IMR-90 (cell line): ENCODE results near the gene CELA2B. TPM values are rescaled to one million over a fixed set of nuclear protein-coding genes. Genes with fewer than 3 reads are reported as not detected.
A peak's percentile ranks its signal among the peaks of the same experiment; 100 is the strongest.

ENCODE experiments used
- ATAC-seq: fragments of 200-7000 bp; cut with Tn5 transposase; 2 replicates; pipeline ENCODE4 v1.9.1; 2020; ENCODE audit warnings: low read depth, mild to moderate bottlenecking, moderate library complexity
- BruUV-seq: library from RNA; stranded (reverse); fragments of 400-500 nt; replicated peaks from 2 replicates; lab custom pipeline; 2021; lab: Mats Ljungman, UMichigan
- CTCF ChIA-PET: fragments of 300-600 bp; formaldehyde crosslinking; extraction: SDS; loops from one replicate; lab custom pipeline; 2021; ENCODE audit warnings: antibody characterized with exemption; lab: Yijun Ruan, JAX
- POLR2A ChIA-PET: fragments of 300-600 bp; sonication (Branson Sonifier 250); formaldehyde crosslinking; loops from one replicate; lab custom pipeline; 2022; ENCODE audit warnings: antibody characterized with exemption; ENCODE audit not compliant: unreplicated experiment; lab: Charles Lee
- DNase-seq: peaks from one replicate; pipeline ENCODE4 v3.0.0; 2013
- H2AFZ ChIP-seq: replicated peaks from 2 replicates; pipeline ENCODE3; 2013; ENCODE audit warnings: low read length, mild to moderate bottlenecking; ENCODE audit not compliant: poor library complexity
- H2AK5ac ChIP-seq: 2 replicates; pipeline ENCODE4 v1.6.1; 2013; ENCODE audit warnings: low read depth, low read length, inconsistent platforms
- H2AK9ac ChIP-seq: replicated peaks from 2 replicates; pipeline ENCODE3; 2013; ENCODE audit warnings: mild to moderate bottlenecking, low read depth, low read length, moderate library complexity; ENCODE audit not compliant: poor library complexity
- H2BK120ac ChIP-seq: 2 replicates; pipeline ENCODE4 v1.6.1; 2013; ENCODE audit warnings: low read depth, low read length, inconsistent platforms
- H2BK15ac ChIP-seq: 3 replicates; pipeline ENCODE4 v1.6.1; 2013; ENCODE audit warnings: low read depth, low read length, inconsistent platforms
- H2BK20ac ChIP-seq: 2 replicates; pipeline ENCODE4 v1.6.1; 2013; ENCODE audit warnings: low read depth, mild to moderate bottlenecking, inconsistent platforms, low read length, moderate library complexity
- H2BK5ac ChIP-seq: 2 replicates; pipeline ENCODE4 v1.6.1; 2013; ENCODE audit warnings: mild to moderate bottlenecking, low read depth, low read length, inconsistent platforms; ENCODE audit not compliant: poor library complexity, severe bottlenecking
- H3K14ac ChIP-seq: replicated peaks from 2 replicates; pipeline ENCODE4 v1.6.1; 2013; ENCODE audit warnings: low read depth, low read length, inconsistent platforms
- H3K18ac ChIP-seq: 2 replicates; pipeline ENCODE4 v1.6.1; 2013; ENCODE audit warnings: low read depth, low read length, control low read depth
- H3K23ac ChIP-seq: 2 replicates; pipeline ENCODE4 v1.6.1; 2013; ENCODE audit warnings: low read depth, low read length, inconsistent platforms
- H3K27ac ChIP-seq: 2 replicates; pipeline ENCODE4 v1.5.1; 2013; ENCODE audit warnings: mild to moderate bottlenecking, control low read depth, low read length; ENCODE audit not compliant: insufficient read depth
- H3K27me3 ChIP-seq: 2 replicates; pipeline ENCODE4 v1.6.1; 2013; ENCODE audit warnings: low read length; ENCODE audit not compliant: control insufficient read depth, insufficient read depth
- H3K36me3 ChIP-seq: 2 replicates; pipeline ENCODE4 v1.6.1; 2013; ENCODE audit warnings: low read length, mixed read lengths; ENCODE audit not compliant: control insufficient read depth, insufficient read depth
- H3K4ac ChIP-seq: 2 replicates; pipeline ENCODE4 v1.6.1; 2013; ENCODE audit warnings: low read depth, low read length, inconsistent platforms
- H3K4me1 ChIP-seq: 2 replicates; pipeline ENCODE4 v1.6.1; 2013; ENCODE audit warnings: low read length, mixed read lengths; ENCODE audit not compliant: control insufficient read depth, insufficient read depth
- H3K4me2 ChIP-seq: 2 replicates; pipeline ENCODE4 v1.6.1; 2013; ENCODE audit warnings: low read depth, mild to moderate bottlenecking, control low read depth, low read length, moderate library complexity
- H3K4me3 ChIP-seq: 2 replicates; pipeline ENCODE4 v1.5.1; 2013; ENCODE audit warnings: low read depth, mild to moderate bottlenecking, control low read depth, low read length, moderate library complexity; ENCODE audit not compliant: insufficient read depth
- H3K56ac ChIP-seq: 2 replicates; pipeline ENCODE4 v1.6.1; 2013; ENCODE audit warnings: low read length, inconsistent platforms; ENCODE audit not compliant: insufficient read depth; ENCODE audit errors: extremely low read depth
- H3K79me1 ChIP-seq, 2 experiments: 2 replicates each; pipeline ENCODE4 v1.6.1; 2013; ENCODE audit warnings: low read length in 2 of 2, inconsistent platforms in 1 of 2, low read depth in 1 of 2
- H3K9ac ChIP-seq: 2 replicates; pipeline ENCODE4 v1.6.1; 2013; ENCODE audit warnings: low read depth, low read length, control low read depth
- H3K9me1 ChIP-seq: 2 replicates; pipeline ENCODE4 v1.6.1; 2013; ENCODE audit warnings: low read length, inconsistent platforms; ENCODE audit not compliant: insufficient read depth
- H3K9me3 ChIP-seq: 2 replicates; pipeline ENCODE4 v1.6.1; 2013; ENCODE audit warnings: low read length; ENCODE audit not compliant: control insufficient read depth, insufficient read depth
- H4K20me1 ChIP-seq: 2 replicates; pipeline ENCODE4 v1.6.1; 2013; ENCODE audit warnings: low read length, inconsistent platforms; ENCODE audit not compliant: insufficient read depth
- H4K5ac ChIP-seq: 2 replicates; pipeline ENCODE4 v1.6.1; 2013; ENCODE audit warnings: mild to moderate bottlenecking, low read depth, low read length, control low read depth
- H4K8ac ChIP-seq, 2 experiments: 2 replicates each; pipeline ENCODE4 v1.6.1; 2013; ENCODE audit warnings: low read depth in 2 of 2, low read length in 2 of 2, control low read depth in 1 of 2, inconsistent platforms in 1 of 2
- H4K91ac ChIP-seq: 2 replicates; pipeline ENCODE4 v1.6.1; 2013; ENCODE audit warnings: low read depth, low read length, inconsistent platforms; ENCODE audit not compliant: insufficient read depth
- BHLHE40 ChIP-seq: fragments of 150-350 bp; IDR thresholded peaks from 2 replicates; pipeline ENCODE4 v1.6.1; 2016; ENCODE audit warnings: mild to moderate bottlenecking, low read depth, low read length
- CEBPB ChIP-seq: IDR thresholded peaks from 2 replicates; pipeline ENCODE4 v1.6.1; 2012; ENCODE audit warnings: low read depth, low read length, improper control_type of control experiment
- CHD1 ChIP-seq: IDR thresholded peaks from 2 replicates; pipeline ENCODE4 v1.6.1; 2012; ENCODE audit warnings: low read depth, low read length, improper control_type of control experiment
- CTCF ChIP-seq: conservative IDR thresholded peaks from 2 replicates; pipeline ENCODE4 v1.5.1; 2012; ENCODE audit warnings: mild to moderate bottlenecking, low read depth, low read length, improper control_type of control experiment
- ELK1 ChIP-seq: fragments of 150-350 bp; IDR thresholded peaks from 2 replicates; pipeline ENCODE4 v1.6.1; 2016; ENCODE audit warnings: low read depth, mild to moderate bottlenecking, low read length, moderate library complexity, borderline replicate concordance
- FOS ChIP-seq: fragments of 150-350 bp; IDR thresholded peaks from 2 replicates; pipeline ENCODE4 v1.6.1; 2016; ENCODE audit warnings: low read depth, low read length
- MXI1 ChIP-seq: IDR thresholded peaks from 2 replicates; pipeline ENCODE4 v1.6.1; 2012; ENCODE audit warnings: low read depth, mild to moderate bottlenecking, low read length, moderate library complexity, borderline replicate concordance
- NFE2L2 ChIP-seq: fragments of 150-350 bp; IDR thresholded peaks from 2 replicates; pipeline ENCODE4 v1.6.1; 2016; ENCODE audit warnings: low read depth, mild to moderate bottlenecking, low read length
- POLR2A ChIP-seq: IDR thresholded peaks from 2 replicates; pipeline ENCODE4 v1.6.1; 2012; ENCODE audit warnings: mild to moderate bottlenecking, low read depth, low read length
- RAD21 ChIP-seq: IDR thresholded peaks from 2 replicates; pipeline ENCODE4 v1.6.1; 2012; ENCODE audit warnings: low read length, improper control_type of control experiment
- RFX5 ChIP-seq: IDR thresholded peaks from 2 replicates; pipeline ENCODE4 v1.8.0; 2012; ENCODE audit warnings: low read depth, mild to moderate bottlenecking, low read length, moderate library complexity
- SMC3 ChIP-seq: fragments of 150-350 bp; IDR thresholded peaks from 2 replicates; pipeline ENCODE4 v1.6.1; 2016; ENCODE audit warnings: low read depth, mild to moderate bottlenecking, antibody characterized with exemption, low read length, moderate library complexity
- WGBS, 2 experiments: methylation state at CpG; one replicate each; pipeline versions ENCODE4 v1.1.5 to v1.1.7; 2013; ENCODE audit warnings: missing lambda C conversion rate in 2 of 2; ENCODE audit not compliant: insufficient read length in 1 of 2; ENCODE audit errors: extremely low coverage in 2 of 2; 5-methylcytosine and 5-hydroxymethylcytosine counted together
- dilution Hi-C: fragments of 300-500 bp; cut with HindIII; formaldehyde crosslinking; loops from one replicate; pipeline ENCODE4 v1.14.3; 2018; ENCODE audit warnings: low sequenced_read_pairs; ENCODE audit not compliant: unreplicated experiment
- in situ Hi-C: fragments of 300-500 bp; cut with MboI; formaldehyde crosslinking; loops from 3 replicates; pipeline ENCODE4 v1.14.3; 2019; ENCODE audit warnings: low sequenced_read_pairs, inconsistent platforms, mixed read lengths
- intact Hi-C: fragments of 100-400 bp; cut with micrococcal nuclease; formaldehyde crosslinking; loops from 2 replicates; pipeline ENCODE4 v1.10.0; 2022
- polyA plus RNA-seq, 3 experiments: library from polyadenylated mRNA; depleted of rRNA; stranded (reverse); fragments of >200 nt; gene quantifications; 2 replicates each; pipeline ENCODE4 v1.2.3, GENCODE V29; 2012; ENCODE audit warnings: low replicate concordance in 1 of 3
- total RNA-seq: library from RNA; depleted of rRNA; stranded (reverse); fragments of >200 nt; gene quantifications from 2 replicates; pipeline ENCODE4 v1.2.3, GENCODE V29; 2012
- TF ChIP-seq, protein P1 (sequence below): fragments of 150-350 bp; IDR thresholded peaks from 2 replicates; pipeline ENCODE4 v1.6.1; 2017; ENCODE audit warnings: mild to moderate bottlenecking, antibody characterized with exemption, low read length, low read depth

Gene CELA2B
- total and polyA plus RNA-seq, 2 of the 4 experiments (the other 2 are of a cell fraction): not detected

GRCh38 chr1:15525050-15526020 lies 49.4 kb downstream of the CELA2B start:
- H3K56ac ChIP-seq: no peak overlapping the region; the same call in 1 of the 2 replicates
- H2BK120ac ChIP-seq: no peak overlapping the region
- no peak overlapping the region; the same call in 2 of the 3 replicates for H2BK15ac ChIP-seq
- peak overlapping the region; percentile 66 for H3K27ac ChIP-seq
- H2BK5ac ChIP-seq: peak overlapping the region; percentile 59
- peak overlapping the region; percentile 10; the same call in 1 of the 2 replicates for H2AK5ac ChIP-seq
- intact Hi-C loops: no loop called here
- no peak overlapping the region for H3K23ac ChIP-seq
- peaks cover 10% of the 10 kb centered on the region for H3K9me1 ChIP-seq
- peak overlapping the region; percentile 0 to 71; a peak in 3 of 4 replicates for H4K8ac ChIP-seq
- H4K5ac ChIP-seq: peak overlapping the region; percentile 63; the same call in 1 of the 2 replicates
- ChIA-PET CTCF (no interaction called here), POLR2A (no interaction called here)
- peak overlapping the region; percentile 22; the same call in 1 of the 2 replicates for H3K18ac ChIP-seq
- H2AK9ac ChIP-seq: no peak overlapping the region
- H4K91ac ChIP-seq: no peak overlapping the region
- peak; percentile 70 for ATAC-seq
- in situ Hi-C loops: no loop called here
- peaks cover 11 to 36% of the 10 kb centered on the region in 2 experiments for H3K79me1 ChIP-seq
- peak overlapping the region; percentile 11 for H3K4ac ChIP-seq
- peak overlapping the region; percentile 72 for H3K9ac ChIP-seq
- H4K20me1 ChIP-seq: no peaks in the 10 kb centered on the region; the same call in none of the 2 replicates
- H2BK20ac ChIP-seq: no peak overlapping the region
- H3K9me3 ChIP-seq: no peaks in the 10 kb centered on the region
- H3K14ac ChIP-seq: no peak overlapping the region
- BruUV-seq: no TSS peak
- 1% methylated on average over 13 of the region's 40 CpGs; no CpG with 5 or more reads in 1 of the 2 experiments for WGBS, 2 experiments
- no peaks in the 10 kb centered on the region for H3K36me3 ChIP-seq
- DNase-seq: no peak
- H2AFZ ChIP-seq: peak overlapping the region; percentile 94
- H3K4me1 ChIP-seq: peaks cover 2% of the 10 kb centered on the region
- H3K4me3 ChIP-seq: peak overlapping the region; percentile 82
- dilution Hi-C loops: no loop called here
- H3K4me2 ChIP-seq: peak overlapping the region; percentile 63
- H3K27me3 ChIP-seq: no peaks in the 10 kb centered on the region
- no peak for TF ChIP-seq RAD21
- no peak for TF ChIP-seq CEBPB
- no peak for TF ChIP-seq FOS
- TF ChIP-seq, protein P1, sequence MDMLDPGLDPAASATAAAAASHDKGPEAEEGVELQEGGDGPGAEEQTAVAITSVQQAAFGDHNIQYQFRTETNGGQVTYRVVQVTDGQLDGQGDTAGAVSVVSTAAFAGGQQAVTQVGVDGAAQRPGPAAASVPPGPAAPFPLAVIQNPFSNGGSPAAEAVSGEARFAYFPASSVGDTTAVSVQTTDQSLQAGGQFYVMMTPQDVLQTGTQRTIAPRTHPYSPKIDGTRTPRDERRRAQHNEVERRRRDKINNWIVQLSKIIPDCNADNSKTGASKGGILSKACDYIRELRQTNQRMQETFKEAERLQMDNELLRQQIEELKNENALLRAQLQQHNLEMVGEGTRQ: no peak
- no peak for TF ChIP-seq ELK1
- TF ChIP-seq CTCF: no peak
- no peak for TF ChIP-seq NFE2L2
- no peak for TF ChIP-seq POLR2A
- no peak for TF ChIP-seq BHLHE40
- TF ChIP-seq SMC3: no peak
- no peak for TF ChIP-seq RFX5
- TF ChIP-seq CHD1: no peak
- no peak for TF ChIP-seq MXI1
